HepG2 (cell line): Measurements from ENCODE around the gene PRKG1. TPM values are rescaled to one million over a fixed set of nuclear protein-coding genes. Genes with fewer than 3 reads are reported as not detected.

Experiments used
- ATAC-seq: fragments of 200-7000 bp; cut with Tn5 transposase; 3 replicates; pipeline ENCODE4 v1.9.1; 2020; ENCODE audit warnings: mild to moderate bottlenecking, moderate library complexity
- BruUV-seq: library from RNA; stranded (reverse); fragments of 400-500 nt; replicated peaks from 2 replicates; lab custom pipeline; 2021; lab: Mats Ljungman, UMichigan
- CTCF ChIA-PET: fragments of 300-600 bp; formaldehyde crosslinking; extraction: SDS; loops from one replicate; lab custom pipeline; 2021; ENCODE audit warnings: low total read pairs, inconsistent platforms, low intra/inter-chr PET ratio; lab: Yijun Ruan, JAX
- POLR2A ChIA-PET: fragments of 350-600 bp; sonication (Branson Sonifier 250); formaldehyde crosslinking; loops from one replicate; lab custom pipeline; 2020; ENCODE audit warnings: antibody characterized with exemption, inconsistent platforms; lab: Yijun Ruan, JAX
- DNase-seq: peaks from one replicate; pipeline ENCODE4 v3.0.0-alpha.2; 2015; ENCODE audit warnings: low spot score
- FAIRE-seq: peaks from 3 replicates; lab custom pipeline; 2011; peaks lifted over from hg19 to GRCh38; lab: Jason Lieb, UNC
- H2AFZ ChIP-seq: one replicate; pipeline ENCODE4 v1.6.1; 2011; ENCODE audit warnings: low read length, inconsistent platforms
- H3K27ac ChIP-seq: fragments of 300-600 bp; 3 replicates; pipeline ENCODE4 v1.8.0; 2011; ENCODE audit warnings: mixed run types, mild to moderate bottlenecking, mixed read lengths, low read length, inconsistent platforms; ENCODE audit not compliant: insufficient read depth; ENCODE audit errors: extremely low read length
- H3K27me3 ChIP-seq, 2 experiments: fragments of 200-600 bp in 1 of 2; 2 replicates in 1 of 2; 3 replicates in 1 of 2; pipeline versions ENCODE4 v1.6.0 to v1.8.0; 2011; ENCODE audit warnings: low read length in 2 of 2, mild to moderate bottlenecking in 2 of 2, moderate library complexity in 2 of 2, inconsistent platforms in 1 of 2; ENCODE audit not compliant: insufficient read depth in 2 of 2, control insufficient read depth in 1 of 2
- H3K36me3 ChIP-seq, 2 experiments: fragments of 200-600 bp in 1 of 2; replicated peaks in 1 of 2; 2 replicates in 1 of 2; 3 replicates in 1 of 2; pipeline versions ENCODE4 v1.5.1 to v1.8.0; 2011; ENCODE audit warnings: low read length in 2 of 2, inconsistent platforms in 1 of 2; ENCODE audit not compliant: insufficient read depth in 2 of 2, control insufficient read depth in 1 of 2
- H3K4me1 ChIP-seq: 2 replicates; pipeline ENCODE4 v1.5.1; 2012; ENCODE audit warnings: low read length, inconsistent platforms; ENCODE audit not compliant: insufficient read depth
- H3K4me2 ChIP-seq: 2 replicates; pipeline ENCODE4 v1.6.0; 2011; ENCODE audit warnings: low read depth, low read length, inconsistent platforms
- H3K4me3 ChIP-seq, 3 experiments: fragments of 200-600 bp in 1 of 3; sonication (generic), shearing (Covaris generic) in 1 of 3; replicated peaks in 1 of 3; 2 replicates each; pipeline ENCODE4 v1.5.1; 2011 to 2016; ENCODE audit warnings: low read length in 3 of 3, inconsistent platforms in 2 of 3, low read depth in 2 of 3, mild to moderate bottlenecking in 2 of 3, control low read depth in 1 of 3, mixed read lengths in 1 of 3; ENCODE audit not compliant: insufficient read depth in 1 of 3
- H3K79me2 ChIP-seq: one replicate; pipeline ENCODE4 v1.6.1; 2011; ENCODE audit warnings: low read length, inconsistent platforms; ENCODE audit not compliant: insufficient read depth
- H3K9ac ChIP-seq: 2 replicates; pipeline ENCODE4 v1.6.0; 2011; ENCODE audit warnings: mild to moderate bottlenecking, low read depth, low read length, inconsistent platforms; ENCODE audit not compliant: insufficient read depth
- H3K9me3 ChIP-seq: 2 replicates; pipeline ENCODE4 v1.5.1; 2012; ENCODE audit warnings: mild to moderate bottlenecking, low read length
- H4K20me1 ChIP-seq: 2 replicates; pipeline ENCODE4 v1.6.0; 2011; ENCODE audit warnings: inconsistent platforms, mild to moderate bottlenecking, low read length, moderate library complexity; ENCODE audit not compliant: insufficient read depth
- AGO2 ChIP-seq: fragments of 200-400 bp; formaldehyde crosslinking; optimal IDR thresholded peaks from 2 replicates; pipeline ENCODE3; 2017; ENCODE audit warnings: mild to moderate bottlenecking, low read depth, low read length, moderate library complexity
- CCDC6 ChIP-seq: sonication (generic); formaldehyde crosslinking; IDR thresholded peaks from 2 replicates; pipeline ENCODE4 v1.8.1; 2022; ENCODE audit warnings: mild to moderate bottlenecking, missing genetic modification reagents, moderate library complexity
- HNRNPUL1 ChIP-seq: fragments of 200-400 bp; formaldehyde crosslinking; IDR thresholded peaks from 2 replicates; pipeline ENCODE4 v1.6.1; 2017; ENCODE audit warnings: low read depth, mild to moderate bottlenecking, low read length, moderate library complexity
- KAT8 ChIP-seq: IDR thresholded peaks from 2 replicates; pipeline ENCODE4 v1.6.1; 2016; ENCODE audit warnings: missing genetic modification reagents, missing compliant biosample characterization
- PPARG ChIP-seq: conservative IDR thresholded peaks from 2 replicates; pipeline ENCODE4 v1.6.1; 2016; ENCODE audit warnings: missing biosample characterization, missing genetic modification reagents
- RFX5 ChIP-seq: IDR thresholded peaks from 2 replicates; pipeline ENCODE4 v1.6.1; 2011; ENCODE audit warnings: low read depth, low read length, improper control_type of control experiment
- SKI ChIP-seq: fragments of 450-650 bp; IDR thresholded peaks from one replicate; pipeline ENCODE4 v1.6.1; 2018; ENCODE audit warnings: mild to moderate bottlenecking; ENCODE audit not compliant: partially characterized antibody
- U2AF1 ChIP-seq: fragments of 200-400 bp; formaldehyde crosslinking; optimal IDR thresholded peaks from 2 replicates; pipeline ENCODE3; 2017; ENCODE audit warnings: mild to moderate bottlenecking, low read depth, low read length
- ZFP82 ChIP-seq: sonication (generic); formaldehyde crosslinking; IDR thresholded peaks from 2 replicates; pipeline ENCODE4 v1.5.1; 2020; ENCODE audit warnings: mild to moderate bottlenecking, missing genetic modification reagents, borderline replicate concordance
- ZNF34 ChIP-seq: sonication (generic); formaldehyde crosslinking; IDR thresholded peaks from 2 replicates; pipeline ENCODE4 v1.4.0; 2020; ENCODE audit warnings: mild to moderate bottlenecking, missing genetic modification reagents, borderline replicate concordance
- ZNF547 ChIP-seq: sonication (generic); formaldehyde crosslinking; IDR thresholded peaks from 2 replicates; pipeline ENCODE4 v1.5.1; 2020; ENCODE audit warnings: mild to moderate bottlenecking, missing genetic modification reagents
- ZNF564 ChIP-seq: sonication (generic); formaldehyde crosslinking; IDR thresholded peaks from 2 replicates; pipeline ENCODE4 v1.8.1; 2023; ENCODE audit warnings: mild to moderate bottlenecking, missing genetic modification reagents
- ZNF788 ChIP-seq: sonication (generic); formaldehyde crosslinking; IDR thresholded peaks from 2 replicates; pipeline ENCODE4 v1.5.0; 2020; ENCODE audit warnings: mild to moderate bottlenecking, missing genetic modification reagents, borderline replicate concordance
- WGBS: methylation state at CpG from one replicate; pipeline ENCODE4 v1.1.6; 2017; ENCODE audit warnings: low lambda C conversion rate; 5-methylcytosine and 5-hydroxymethylcytosine counted together
- in situ Hi-C: cut with HindIII; loops from 2 replicates; pipeline ENCODE4 v1.10.0; 2017; ENCODE audit warnings: low pct_unique_long_range_greater_than_20kb; ENCODE audit not compliant: extremely low pct_ligation_motif_present
- intact Hi-C: fragments of 100-400 bp; cut with micrococcal nuclease; formaldehyde crosslinking; loops from one replicate; pipeline ENCODE4 v1.10.0; 2022; ENCODE audit not compliant: unreplicated experiment
- polyA plus RNA-seq, 8 experiments: library from polyadenylated mRNA; depleted of rRNA in 3 of 8; stranded (reverse) in 7 of 8; unstranded in 1 of 8; fragments of >200 nt; fragmentation: Illumina TruSeq in 4 of 8; extraction: Trizol in 4 of 8; gene quantifications; 2 replicates each; pipeline versions ENCODE4 v1.2.1 to v1.2.3, GENCODE V29; 2011 to 2016; ENCODE audit warnings: low read depth in 4 of 8, missing spikeins in 1 of 8, mixed read lengths in 1 of 8; ENCODE audit not compliant: insufficient read depth in 1 of 8
- total RNA-seq, 5 experiments: library from RNA; depleted of rRNA; stranded (reverse); fragments of >200 nt; fragmentation: Illumina TruSeq; extraction: Trizol; gene quantifications; 2 replicates each; pipeline ENCODE4 v1.2.3, GENCODE V29; 2016; ENCODE audit warnings: low read depth in 1 of 5
- TF ChIP-seq, protein P1 (sequence below): sonication (generic); formaldehyde crosslinking; IDR thresholded peaks from 2 replicates; pipeline ENCODE4 v1.8.0; 2022; ENCODE audit warnings: missing genetic modification reagents, low read depth, mild to moderate bottlenecking, borderline replicate concordance
- TF ChIP-seq, protein P2 (sequence below): fragments of 450-650 bp; IDR thresholded peaks from 2 replicates; pipeline ENCODE4 v1.6.1; 2016
- TF ChIP-seq, protein P3 (sequence below): sonication (generic); formaldehyde crosslinking; IDR thresholded peaks from 2 replicates; pipeline ENCODE4 v1.4.0; 2020; ENCODE audit warnings: missing genetic modification reagents, borderline replicate concordance

Gene PRKG1
- total and polyA plus RNA-seq, 2 of the 13 experiments (the other 11 are each of a cell fraction or from before 2014, with no cell fraction given), result 0.01 TPM; not detected in 1

DNA sequence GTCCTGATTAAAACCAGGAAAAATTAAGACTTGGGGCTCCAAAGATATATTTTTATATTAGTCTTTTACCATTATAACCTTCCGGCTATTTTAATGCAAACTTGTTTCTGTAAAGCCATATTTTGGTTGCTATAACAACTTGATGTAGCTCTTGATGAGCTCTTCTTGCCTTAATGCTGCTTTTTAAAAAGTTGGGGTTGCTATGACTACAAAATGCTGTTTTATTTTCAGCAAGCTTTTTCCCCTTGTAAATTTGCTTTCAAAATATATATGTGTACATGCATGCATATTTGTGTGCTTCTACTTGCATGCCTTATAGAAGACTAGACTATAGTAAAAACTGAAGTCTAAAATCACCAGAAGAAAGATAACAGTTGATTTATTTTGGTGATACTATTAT lies 525.4 kb downstream of the PRKG1 start (continued):
- TF ChIP-seq CCDC6 (CRISPR knock-in tag) (no peak), AGO2 (no peak)

DNA sequence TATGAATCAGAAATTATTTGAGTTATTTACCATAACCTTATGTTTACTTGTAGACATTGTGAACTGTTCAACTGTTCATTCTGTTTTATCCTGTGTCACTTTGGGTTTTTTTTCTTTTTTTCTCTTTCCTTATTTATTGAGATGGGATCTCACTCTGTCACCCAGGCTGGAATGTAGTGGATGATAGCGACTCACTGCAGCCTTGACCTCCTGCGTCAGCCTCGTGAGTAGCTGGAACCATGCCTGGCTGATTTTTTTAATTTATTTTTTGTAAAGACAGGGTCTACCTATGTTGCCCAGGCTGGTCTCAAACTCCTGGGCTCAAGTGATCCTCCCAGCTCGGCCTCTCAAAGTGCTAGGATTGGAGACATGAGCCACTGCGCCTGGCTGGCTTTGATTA lies 528.0 kb downstream of the PRKG1 start:
- Histone ChIP-seq H3K27me3 (no peaks in the 10 kb centered on the region), H3K36me3 (no peaks in the 10 kb centered on the region), H3K9ac (no peak overlapping the region), H3K4me2 (no peak overlapping the region), H4K20me1 (no peaks in the 10 kb centered on the region), H2AFZ (no peak overlapping the region), H3K4me3 (no peak overlapping the region), H3K9me3 (no peaks in the 10 kb centered on the region), H3K4me1 (no peaks in the 10 kb centered on the region), H3K79me2 (no peaks in the 10 kb centered on the region), H3K27ac (no peak overlapping the region)
- ChIA-PET POLR2A (no interaction called here), CTCF (no interaction called here)
- intact Hi-C loops (no loop called here), in situ Hi-C loops (no loop called here)
- TF ChIP-seq ZNF788 (CRISPR knock-in tag) (no peak), RFX5 (no peak)
- TF ChIP-seq, protein P1, sequence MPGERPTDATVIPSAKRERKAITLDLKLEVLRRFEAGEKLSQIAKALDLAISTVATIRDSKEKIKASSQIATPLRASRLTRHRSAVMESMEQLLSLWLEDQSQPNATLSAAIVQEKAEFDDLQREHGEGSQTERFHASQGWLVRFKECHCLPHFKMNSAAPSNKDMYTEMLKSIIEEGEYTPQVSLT (CRISPR knock-in tag), result no peak
- no peak for DNase-seq
- no TSS peak for BruUV-seq
- no peak for ATAC-seq
- 18% methylated on average over 5 of the region's 5 CpGs for WGBS
- no peak for FAIRE-seq

DNA sequence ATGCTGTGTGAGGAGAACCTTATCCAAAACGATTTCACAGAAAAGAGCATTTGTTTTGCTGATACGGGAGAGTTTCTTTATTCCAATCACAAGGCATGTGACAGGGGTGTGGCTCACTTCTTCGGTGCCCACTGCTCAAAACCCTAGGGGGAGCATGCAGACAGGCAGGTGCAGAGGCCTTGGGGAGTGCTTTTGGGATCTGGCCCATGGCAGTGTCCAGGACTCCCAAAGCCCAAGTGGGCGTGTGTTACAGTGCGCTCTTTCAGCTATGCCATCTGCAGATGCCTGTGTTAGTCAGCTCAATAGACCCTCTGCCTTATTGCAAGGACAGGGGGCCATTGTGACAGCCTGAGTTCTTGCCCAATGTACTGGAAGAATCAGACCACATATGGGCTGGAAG lies 530.3 kb downstream of the PRKG1 start:
- Histone ChIP-seq H3K9ac (no peak overlapping the region), H4K20me1 (no peaks in the 10 kb centered on the region), H3K27ac (no peak overlapping the region), H2AFZ (no peak overlapping the region), H3K9me3 (no peaks in the 10 kb centered on the region), H3K4me1 (no peaks in the 10 kb centered on the region), H3K36me3 (no peaks in the 10 kb centered on the region), H3K27me3 (no peaks in the 10 kb centered on the region), H3K4me2 (no peak overlapping the region), H3K79me2 (no peaks in the 10 kb centered on the region), H3K4me3 (no peak overlapping the region)
- POLR2A ChIA-PET, result no interaction called here
- CTCF ChIA-PET, result no interaction called here
- in situ Hi-C loops (no loop called here), intact Hi-C loops (no loop called here)
- 3% methylated on average over 3 of the region's 5 CpGs for WGBS
- no TSS peak for BruUV-seq
- ATAC-seq, result no peak
- FAIRE-seq, result no peak
- no peak for DNase-seq
- TF ChIP-seq KAT8 (CRISPR knock-in tag) (no peak), SKI (no peak), ZNF34 (CRISPR knock-in tag) (no peak), U2AF1 (no peak), PPARG (CRISPR knock-in tag) (no peak), ZNF547 (CRISPR knock-in tag) (no peak), HNRNPUL1 (no peak), ZNF564 (CRISPR knock-in tag) (no peak), ZFP82 (CRISPR knock-in tag) (no peak)
- TF ChIP-seq, protein P2, sequence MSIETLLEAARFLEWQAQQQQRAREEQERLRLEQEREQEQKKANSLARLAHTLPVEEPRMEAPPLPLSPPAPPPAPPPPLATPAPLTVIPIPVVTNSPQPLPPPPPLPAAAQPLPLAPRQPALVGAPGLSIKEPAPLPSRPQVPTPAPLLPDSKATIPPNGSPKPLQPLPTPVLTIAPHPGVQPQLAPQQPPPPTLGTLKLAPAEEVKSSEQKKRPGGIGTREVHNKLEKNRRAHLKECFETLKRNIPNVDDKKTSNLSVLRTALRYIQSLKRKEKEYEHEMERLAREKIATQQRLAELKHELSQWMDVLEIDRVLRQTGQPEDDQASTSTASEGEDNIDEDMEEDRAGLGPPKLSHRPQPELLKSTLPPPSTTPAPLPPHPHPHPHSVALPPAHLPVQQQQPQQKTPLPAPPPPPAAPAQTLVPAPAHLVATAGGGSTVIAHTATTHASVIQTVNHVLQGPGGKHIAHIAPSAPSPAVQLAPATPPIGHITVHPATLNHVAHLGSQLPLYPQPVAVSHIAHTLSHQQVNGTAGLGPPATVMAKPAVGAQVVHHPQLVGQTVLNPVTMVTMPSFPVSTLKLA, result no peak
- TF ChIP-seq, protein P3, sequence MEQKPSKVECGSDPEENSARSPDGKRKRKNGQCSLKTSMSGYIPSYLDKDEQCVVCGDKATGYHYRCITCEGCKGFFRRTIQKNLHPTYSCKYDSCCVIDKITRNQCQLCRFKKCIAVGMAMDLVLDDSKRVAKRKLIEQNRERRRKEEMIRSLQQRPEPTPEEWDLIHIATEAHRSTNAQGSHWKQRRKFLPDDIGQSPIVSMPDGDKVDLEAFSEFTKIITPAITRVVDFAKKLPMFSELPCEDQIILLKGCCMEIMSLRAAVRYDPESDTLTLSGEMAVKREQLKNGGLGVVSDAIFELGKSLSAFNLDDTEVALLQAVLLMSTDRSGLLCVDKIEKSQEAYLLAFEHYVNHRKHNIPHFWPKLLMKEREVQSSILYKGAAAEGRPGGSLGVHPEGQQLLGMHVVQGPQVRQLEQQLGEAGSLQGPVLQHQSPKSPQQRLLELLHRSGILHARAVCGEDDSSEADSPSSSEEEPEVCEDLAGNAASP (CRISPR knock-in tag), result no peak
